B cell (primary cell): ENCODE results near the gene XYLT1. TPM values are rescaled to one million over a fixed set of nuclear protein-coding genes. Genes with fewer than 3 reads are reported as not detected.
A peak's percentile ranks its signal among the peaks of the same experiment; 100 is the strongest.

ENCODE experiments used
- ATAC-seq: fragments of 200-7000 bp; cut with Tn5 transposase; one replicate; pipeline ENCODE4 v1.10.0; 2021; ENCODE audit warnings: low read depth, mild to moderate bottlenecking, moderate number of reproducible peaks, moderate library complexity
- CTCF ChIA-PET: fragments of 350-600 bp; sonication (Branson Sonifier 250); formaldehyde crosslinking; loops from one replicate; lab custom pipeline; 2021; ENCODE audit warnings: antibody characterized with exemption, inconsistent platforms; lab: Charles Lee
- POLR2A ChIA-PET: fragments of 350-600 bp; sonication (Branson Sonifier 250); formaldehyde crosslinking; loops from one replicate; lab custom pipeline; 2021; ENCODE audit warnings: antibody characterized with exemption; lab: Charles Lee
- DNase-seq: peaks from one replicate; pipeline ENCODE4 v3.0.0; 2013
- H2AFZ ChIP-seq: 2 replicates; pipeline ENCODE4 v1.6.1; 2012; ENCODE audit warnings: mild to moderate bottlenecking, low read depth, low read length; ENCODE audit not compliant: insufficient read depth, poor library complexity, severe bottlenecking
- H3K27ac ChIP-seq, 2 donors: 1 replicate in 1 of 2; 2 replicates in 1 of 2; pipeline ENCODE4 v1.5.1; 2012 to 2013; ENCODE audit warnings: low read length in 2 of 2, mild to moderate bottlenecking in 2 of 2, moderate library complexity in 1 of 2
- H3K27me3 ChIP-seq, 4 experiments: fragments of 200-600 bp in 1 of 4; sonication (generic) in 1 of 4; replicated peaks in 1 of 4; 1 replicate in 2 of 4; 2 replicates in 2 of 4; pipeline versions ENCODE4 v1.6.1 to v1.7.0; 2013 to 2016; ENCODE audit warnings: low read length in 3 of 4, mild to moderate bottlenecking in 2 of 4, mixed read lengths in 1 of 4, moderate library complexity in 1 of 4; ENCODE audit not compliant: insufficient read depth in 4 of 4, control insufficient read depth in 3 of 4; ENCODE audit errors: control extremely low read depth in 1 of 4
- H3K36me3 ChIP-seq, 2 experiments: replicated peaks in 1 of 2; 1 replicate in 1 of 2; 2 replicates in 1 of 2; pipeline versions ENCODE4 v1.6.1 to v1.7.1; 2013; ENCODE audit warnings: low read length in 1 of 2; ENCODE audit not compliant: insufficient read depth in 2 of 2, control insufficient read depth in 1 of 2; ENCODE audit errors: control extremely low read depth in 1 of 2, extremely low read depth in 1 of 2
- H3K4me1 ChIP-seq, 2 donors: fragments of 200-600 bp in 1 of 2; sonication (generic) in 1 of 2; 1 replicate in 1 of 2; 2 replicates in 1 of 2; pipeline versions ENCODE4 v1.5.1 to v1.6.1; 2013 to 2017; ENCODE audit warnings: low read length in 2 of 2; ENCODE audit not compliant: control insufficient read depth in 2 of 2, insufficient read depth in 2 of 2
- H3K4me2 ChIP-seq: replicated peaks from 2 replicates; pipeline ENCODE3; 2012; ENCODE audit warnings: mild to moderate bottlenecking, low read depth, low read length; ENCODE audit not compliant: poor library complexity, severe bottlenecking
- H3K4me3 ChIP-seq, 5 experiments: fragments of 200-600 bp in 1 of 5; sonication (generic) in 1 of 5; 1 replicate in 3 of 5; 2 replicates in 2 of 5; pipeline versions ENCODE4 v1.5.1 to v1.7.0; 2011 to 2016; ENCODE audit warnings: low read length in 4 of 5, mild to moderate bottlenecking in 4 of 5, low read depth in 2 of 5, control low read depth in 1 of 5, moderate library complexity in 1 of 5; ENCODE audit not compliant: insufficient read depth in 1 of 5; ENCODE audit errors: control extremely low read depth in 1 of 5, extremely low read depth in 1 of 5
- H3K79me2 ChIP-seq: fragments of 200-600 bp; sonication (generic); one replicate; pipeline ENCODE4 v1.6.0; 2016; ENCODE audit warnings: low read length; ENCODE audit not compliant: control insufficient read depth, insufficient read depth
- H3K9ac ChIP-seq: fragments of 200-600 bp; sonication (generic); 2 replicates; pipeline ENCODE4 v1.6.1; 2017; ENCODE audit warnings: mild to moderate bottlenecking, low read length, moderate library complexity
- H3K9me3 ChIP-seq, 3 donors: one replicate each; pipeline versions ENCODE4 v1.6.1 to v1.7.1; 2013; ENCODE audit warnings: low read length in 2 of 3; ENCODE audit not compliant: control insufficient read depth in 2 of 3, insufficient read depth in 1 of 3; ENCODE audit errors: control extremely low read depth in 1 of 3
- H4K20me1 ChIP-seq: 2 replicates; pipeline ENCODE4 v1.6.0; 2012; ENCODE audit warnings: mild to moderate bottlenecking, low read length; ENCODE audit not compliant: insufficient read depth, control insufficient read depth, poor library complexity, severe bottlenecking
- H3K27ac Mint-ChIP-seq: one replicate; pipeline ENCODE4 v1.8.0; 2021; ENCODE audit warnings: mixed read lengths
- H3K27me3 Mint-ChIP-seq: one replicate; pipeline ENCODE4 v1.8.0; 2021; ENCODE audit warnings: mixed read lengths
- H3K4me1 Mint-ChIP-seq: one replicate; pipeline ENCODE4 v1.8.0; 2021; ENCODE audit warnings: mixed read lengths
- H3K4me3 Mint-ChIP-seq: one replicate; pipeline ENCODE4 v1.8.0; 2021; ENCODE audit warnings: mixed read lengths
- H3K9me3 Mint-ChIP-seq: one replicate; pipeline ENCODE4 v1.8.0; 2022; ENCODE audit warnings: mixed read lengths; ENCODE audit not compliant: insufficient read depth
- CTCF ChIP-seq: fragments of 200-600 bp; IDR thresholded peaks from one replicate; pipeline ENCODE4 v1.8.0; 2022; ENCODE audit warnings: antibody characterized with exemption, mild to moderate bottlenecking
- EZH2 ChIP-seq: IDR thresholded peaks from 2 replicates; pipeline ENCODE4 v1.6.1; 2012; ENCODE audit warnings: borderline replicate concordance, low read depth, mild to moderate bottlenecking, moderate library complexity, low read length; ENCODE audit not compliant: insufficient read depth, poor library complexity, severe bottlenecking
- WGBS: methylation state at CpG from one replicate; pipeline ENCODE4 v1.1.5; 2013; ENCODE audit warnings: missing lambda C conversion rate; ENCODE audit not compliant: insufficient coverage; 5-methylcytosine and 5-hydroxymethylcytosine counted together
- intact Hi-C: fragments of 100-400 bp; cut with micrococcal nuclease; formaldehyde crosslinking; loops from one replicate; pipeline ENCODE4 v1.10.0; 2022
- polyA plus RNA-seq: library from polyadenylated mRNA; depleted of rRNA; stranded (reverse); fragments of >200 nt; gene quantifications from 2 replicates; pipeline ENCODE4 v1.2.3, GENCODE V29; 2012
- total RNA-seq, 2 donors: library from RNA; stranded (reverse); fragments of 120-200 nt in 1 of 2; gene quantifications; 1 replicate in 1 of 2; 2 replicates in 1 of 2; pipeline versions ENCODE4 v1.2.3 to v1.2.4, GENCODE V29; 2013 to 2022

XYLT1 gene
- total and polyA plus RNA-seq, 2 donors (not counting 1 experiment from before 2014, with no cell fraction given) = 8.7 to 59.6 TPM

- Mint-ChIP-seq H3K27ac (no peak overlapping the region), H3K4me3 (no peak overlapping the region), H3K27me3 (no peaks in the 10 kb centered on the region), H3K9me3 (no peaks in the 10 kb centered on the region), H3K4me1 (peaks cover 2% of the 10 kb centered on the region)
- ChIA-PET POLR2A (no interaction called here), CTCF (interaction anchor here (0.5 to 2.6 kb wide), 2 partner anchors 9 to 11 kb away, joined by 3 to 16 read pairs; no protein-coding TSS in a partner anchor)
- TF ChIP-seq EZH2 (no peak), CTCF (no peak)
- H3K4me1 ChIP-seq = peaks cover 0 to 6% of the 10 kb centered on the region in 2 donors
- peaks cover 11 to 29% of the 10 kb centered on the region in 2 experiments for H3K36me3 ChIP-seq
- H3K27ac ChIP-seq = no peak overlapping the region
- DNase-seq = no peak
- no peak overlapping the region for H3K9ac ChIP-seq
- no peak overlapping the region for H3K4me2 ChIP-seq
- intact Hi-C loops = no loop called here
- no peaks in the 10 kb centered on the region for H3K27me3 ChIP-seq
- ATAC-seq = no peak
- no peaks in the 10 kb centered on the region for H3K9me3 ChIP-seq
- H3K4me3 ChIP-seq = no peak overlapping the region
- H4K20me1 ChIP-seq = peaks cover 22% of the 10 kb centered on the region
- no peak overlapping the region for H2AFZ ChIP-seq
- peaks cover 22% of the 10 kb centered on the region for H3K79me2 ChIP-seq
- 80% methylated on average over 1 of the region's 1 CpG for WGBS
Measured at GRCh38 chr16:17203424-17203823, 267.3 kb downstream of the XYLT1 start.

DNA sequence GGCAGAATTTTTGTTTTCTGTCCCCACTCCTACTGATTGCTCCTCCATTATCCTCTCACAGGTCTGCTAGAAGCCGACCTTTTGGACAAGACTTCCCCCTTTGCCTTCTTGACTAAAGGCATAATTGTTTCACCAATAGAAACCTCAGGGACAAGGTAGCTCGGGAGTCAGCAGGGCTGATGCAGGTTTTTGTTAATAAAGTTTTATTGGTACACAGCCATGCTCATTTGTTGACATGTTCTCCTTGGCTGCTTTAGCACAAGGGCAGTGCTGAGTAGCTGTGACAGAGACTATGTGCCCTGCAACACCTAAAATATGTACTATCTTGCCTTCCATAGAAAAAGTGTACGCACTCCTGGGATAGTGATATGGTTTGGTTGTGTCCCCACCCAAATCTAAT, 271.6 kb downstream of the XYLT1 start:
- peaks cover 9% of the 10 kb centered on the region for H3K79me2 ChIP-seq
- H3K9me3 ChIP-seq = no peaks in the 10 kb centered on the region
- Mint-ChIP-seq H3K27me3 (no peaks in the 10 kb centered on the region), H3K4me3 (no peak overlapping the region), H3K9me3 (no peaks in the 10 kb centered on the region), H3K4me1 (peaks cover 2% of the 10 kb centered on the region), H3K27ac (peak overlapping the region; percentile 15)
- DNase-seq = no peak
- no peak overlapping the region for H3K9ac ChIP-seq
- peaks cover 0 to 3% of the 10 kb centered on the region in 2 donors for H3K4me1 ChIP-seq
- H4K20me1 ChIP-seq = peaks cover 13% of the 10 kb centered on the region
- TF ChIP-seq CTCF = no peak
- TF ChIP-seq EZH2 = no peak
- H3K36me3 ChIP-seq = peaks cover 14 to 42% of the 10 kb centered on the region in 2 experiments
- intact Hi-C loops = no loop called here
- WGBS = 100% methylated on average over 1 of the region's 3 CpGs
- CTCF ChIA-PET = interaction anchor here (1.9 to 2.9 kb wide), 2 partner anchors 276 to 379 kb away, joined by 5 to 12 read pairs; no protein-coding TSS in a partner anchor
- no peak overlapping the region for H3K27ac ChIP-seq
- H3K4me2 ChIP-seq = no peak overlapping the region
- no peaks in the 10 kb centered on the region for H3K27me3 ChIP-seq
- POLR2A ChIA-PET = no interaction called here
- H2AFZ ChIP-seq = no peak overlapping the region
- no peak for ATAC-seq
- no peak overlapping the region for H3K4me3 ChIP-seq
